HCT116 (cell line): ENCODE measurements around the gene EML3.

Experiments used
- CEBPB ChIP-seq: IDR thresholded peaks from 2 replicates; pipeline ENCODE4 v1.6.1; 2012; ENCODE audit warnings: low read depth
- CTCF ChIP-seq, 3 experiments: fragments of 200-600 bp in 1 of 3; sonication (generic) in 1 of 3; IDR thresholded peaks in 2 of 3; conservative IDR thresholded peaks in 1 of 3; 2 replicates each; pipeline ENCODE4 v1.5.1; 2012 to 2017; ENCODE audit warnings: low read depth in 2 of 3, low read length in 2 of 3, antibody characterized with exemption in 1 of 3, borderline replicate concordance in 1 of 3, control low read depth in 1 of 3, mild to moderate bottlenecking in 1 of 3, mixed read lengths in 1 of 3, mixed run types in 1 of 3, moderate library complexity in 1 of 3; ENCODE audit not compliant: insufficient read depth in 1 of 3
- ELF1 ChIP-seq: IDR thresholded peaks from 2 replicates; pipeline ENCODE4 v1.6.1; 2012; ENCODE audit warnings: low read depth, borderline replicate concordance
- JUND ChIP-seq: IDR thresholded peaks from 2 replicates; pipeline ENCODE4 v1.6.1; 2012
- POLR2A ChIP-seq: IDR thresholded peaks from 2 replicates; pipeline ENCODE4 v1.7.0; 2011; ENCODE audit warnings: borderline replicate concordance; ENCODE audit not compliant: insufficient read depth, insufficient read length; ENCODE audit errors: extremely low read depth
- POLR2AphosphoS5 ChIP-seq: IDR thresholded peaks from 2 replicates; pipeline ENCODE4 v1.6.1; 2011; ENCODE audit warnings: mild to moderate bottlenecking, low read depth, low read length, moderate library complexity
- RAD21 ChIP-seq: IDR thresholded peaks from 2 replicates; pipeline ENCODE4 v1.6.1; 2012; ENCODE audit warnings: low read depth, mild to moderate bottlenecking
- REST ChIP-seq: IDR thresholded peaks from 2 replicates; pipeline ENCODE4 v1.6.1; 2012; ENCODE audit warnings: low read depth
- SIN3A ChIP-seq: IDR thresholded peaks from 2 replicates; pipeline ENCODE4 v1.6.1; 2012; ENCODE audit warnings: low read depth
- YY1 ChIP-seq: IDR thresholded peaks from 2 replicates; pipeline ENCODE4 v1.6.1; 2011; ENCODE audit warnings: low read length, low read depth, moderate library complexity, mild to moderate bottlenecking; ENCODE audit not compliant: insufficient replicate concordance; ENCODE audit errors: extremely low read depth

DNA sequence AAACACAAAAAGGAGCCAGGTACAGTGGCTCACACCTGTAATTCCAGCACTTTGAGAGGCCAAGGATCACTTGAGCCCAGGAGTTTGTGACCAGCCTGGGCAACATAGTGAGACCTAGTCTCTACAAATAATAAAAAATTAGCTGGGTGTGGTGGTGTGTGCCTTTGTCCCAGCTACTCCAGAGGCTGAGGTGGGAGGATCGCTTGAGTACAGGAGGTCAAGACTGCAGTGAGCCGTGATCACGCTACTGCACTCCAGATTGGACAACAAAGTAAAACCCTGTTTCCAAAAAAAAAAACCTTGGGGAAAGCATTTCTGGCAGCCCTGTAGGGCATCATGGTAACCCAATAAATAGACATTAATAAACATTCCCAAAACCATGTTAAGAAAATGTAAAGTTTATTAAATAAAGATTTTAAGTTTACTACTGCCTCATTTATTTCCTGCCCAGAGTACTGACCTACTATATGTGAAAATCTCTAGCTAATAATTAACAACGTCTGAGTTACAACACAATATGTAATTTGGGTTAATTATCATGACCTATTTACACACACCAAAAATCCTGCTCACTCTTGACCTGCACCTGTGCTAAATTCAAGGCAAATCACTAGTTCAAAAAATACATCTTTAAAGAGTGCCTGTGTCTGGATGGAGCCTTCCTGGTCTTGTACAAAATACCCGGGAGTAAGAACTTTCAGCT lies 47.3 kb downstream of the EML3 start:
- TF ChIP-seq POLR2AphosphoS5 (no peak), CTCF (IDR thresholded peaks at IDR 0.05 in 2 of 3, conservative IDR thresholded peaks at IDR 0.05 in 1 of 3; ENCODE audit: borderline replicate concordance in 1 of 3, insufficient read depth in 1 of 3, low read depth in 2 of 3, low read length in 2 of 3) (no peak), POLR2A (no peak), REST (no peak), SIN3A (no peak), ELF1 (no peak), JUND (no peak), RAD21 (no peak), CEBPB (no peak), YY1 (no peak)
